Uterus (tissue), 4 donors: Measurements from ENCODE around the gene PIGP. TPM values are rescaled to one million over a fixed set of nuclear protein-coding genes. Genes with fewer than 3 reads are reported as not detected.
"Not testable (repeated sequence)": the region's sequence is repeated elsewhere in the genome, so short reads cannot be mapped to it uniquely, and the experiment has no call there.

Experiments
- DNase-seq, 2 donors: peaks; one replicate each; pipeline ENCODE4 v3.0.0-alpha.2; 2019 to 2020
- H3K27ac ChIP-seq, 2 donors: fragments of 200-600 bp; sonication (generic); 1 replicate in 1 of 2; 2 replicates in 1 of 2; pipeline ENCODE4 v1.5.1; 2016 to 2018
- H3K27me3 ChIP-seq, 2 donors: fragments of 200-600 bp; sonication (generic); one replicate each; pipeline ENCODE4 v1.5.1; 2018 to 2019; ENCODE audit warnings: control low read depth in 1 of 2
- H3K36me3 ChIP-seq, 2 donors: fragments of 200-600 bp; sonication (generic); one replicate each; pipeline ENCODE4 v1.5.1; 2019; ENCODE audit warnings: control low read depth in 1 of 2
- H3K4me1 ChIP-seq, 2 donors: fragments of 200-600 bp; sonication (generic); one replicate each; pipeline ENCODE4 v1.5.1; 2018 to 2019; ENCODE audit warnings: control low read depth in 1 of 2
- H3K4me3 ChIP-seq, 2 donors: fragments of 200-600 bp; sonication (generic); 1 replicate in 1 of 2; 2 replicates in 1 of 2; pipeline ENCODE4 v1.5.1; 2018 to 2019; ENCODE audit warnings: mild to moderate bottlenecking in 1 of 2
- H3K9me3 ChIP-seq, 2 donors: fragments of 200-600 bp; sonication (generic); one replicate each; pipeline ENCODE4 v1.5.1; 2019; ENCODE audit warnings: control low read depth in 1 of 2
- CTCF ChIP-seq, 4 experiments: fragments of 200-600 bp in 2 of 4; fragments of 450-650 bp in 2 of 4; sonication (generic) in 2 of 4; IDR thresholded peaks; one replicate each; pipeline ENCODE4 v1.5.1; 2016 to 2019; ENCODE audit warnings: antibody characterized with exemption in 4 of 4, mild to moderate bottlenecking in 2 of 4, moderate library complexity in 1 of 4
- POLR2A ChIP-seq, 2 donors: fragments of 450-650 bp; IDR thresholded peaks; one replicate each; pipeline ENCODE4 v1.6.1; 2016; ENCODE audit warnings: antibody characterized with exemption in 2 of 2, mild to moderate bottlenecking in 1 of 2, moderate library complexity in 1 of 2
- intact Hi-C: fragments of 100-400 bp; cut with DNase I; formaldehyde crosslinking; loops from one replicate; pipeline ENCODE4 v1.15.1; 2023; ENCODE audit warnings: low total_unique reads
- total RNA-seq, 4 donors: library from RNA; depleted of rRNA in 3 of 4; stranded (reverse); fragments of >200 nt in 3 of 4; gene quantifications; one replicate each; pipeline versions ENCODE4 v1.1.0 to v1.2.4, GENCODE V29; 2014 to 2023
- donor health status: DM: yes; HTN: yes; CAD: no.

Gene PIGP
- total RNA-seq, 4 donors from 2014 or later, result 1.8 to 20.1 (median 9.3) TPM

- TF ChIP-seq POLR2A (IDR thresholded peaks at IDR 0.05), result no peak
- no peak for DNase-seq
- H3K36me3 ChIP-seq, result no peaks in the 10 kb centered on the region
- H3K4me3 ChIP-seq, result no peak overlapping the region
- no peaks in the 10 kb centered on the region for H3K4me1 ChIP-seq
- no peaks in the 10 kb centered on the region for H3K9me3 ChIP-seq
- no peaks in the 10 kb centered on the region for H3K27me3 ChIP-seq
- intact Hi-C loops, result no loop called here
- no peak overlapping the region for H3K27ac ChIP-seq
Observed at GRCh38 chr21:37036177-37036576, 36.7 kb downstream of the PIGP start.

- DNase-seq, H3K36me3 ChIP-seq, intact Hi-C loops, H3K9me3 ChIP-seq, H3K4me3 ChIP-seq, H3K4me1 ChIP-seq, H3K27me3 ChIP-seq, H3K27ac ChIP-seq: not testable (repeated sequence)
Observed at GRCh38 chr21:37034394-37034793, 38.5 kb downstream of the PIGP start.

- H3K36me3 ChIP-seq, result no peaks in the 10 kb centered on the region
- no peaks in the 10 kb centered on the region for H3K4me1 ChIP-seq
- intact Hi-C loops, result no loop called here
- no peak for DNase-seq
- H3K27ac ChIP-seq, result no peak overlapping the region
- H3K9me3 ChIP-seq, result no peaks in the 10 kb centered on the region
- TF ChIP-seq POLR2A (IDR thresholded peaks at IDR 0.05) (no peak), CTCF (IDR thresholded peaks at IDR 0.05) (no peak)
- H3K27me3 ChIP-seq, result no peaks in the 10 kb centered on the region
- H3K4me3 ChIP-seq, result no peak overlapping the region
Observed at GRCh38 chr21:37032877-37033471, 39.9 kb downstream of the PIGP start.

- intact Hi-C loops, result no loop called here
- H3K4me3 ChIP-seq, result no peak overlapping the region
Observed at GRCh38 chr21:37032293-37032692, 40.6 kb downstream of the PIGP start.

GRCh38 chr21:37030864-37031263 is 42.0 kb downstream of the PIGP start:
- TF ChIP-seq POLR2A (IDR thresholded peaks at IDR 0.05) (no peak), CTCF (IDR thresholded peaks at IDR 0.05) (no peak)
- H3K4me3 ChIP-seq, result no peak overlapping the region
- no peaks in the 10 kb centered on the region for H3K4me1 ChIP-seq
- no peaks in the 10 kb centered on the region for H3K27me3 ChIP-seq
- no peak for DNase-seq
- intact Hi-C loops, result no loop called here
- H3K9me3 ChIP-seq, result no peaks in the 10 kb centered on the region
- H3K36me3 ChIP-seq, result no peaks in the 10 kb centered on the region
- H3K27ac ChIP-seq, result no peak overlapping the region

More at GRCh38 chr21:37032293-37032692, 40.6 kb downstream of the PIGP start:
- H3K36me3 ChIP-seq, result no peaks in the 10 kb centered on the region
- H3K27ac ChIP-seq, result no peak overlapping the region
- no peak for DNase-seq
- H3K4me1 ChIP-seq, result no peaks in the 10 kb centered on the region
- H3K27me3 ChIP-seq, result no peaks in the 10 kb centered on the region
- TF ChIP-seq CTCF (IDR thresholded peaks at IDR 0.05) (no peak), POLR2A (IDR thresholded peaks at IDR 0.05) (no peak)
- H3K9me3 ChIP-seq, result no peaks in the 10 kb centered on the region

- Histone ChIP-seq H3K4me1 (no peaks in the 10 kb centered on the region), H3K9me3 (no peaks in the 10 kb centered on the region), H3K4me3 (no peak overlapping the region), H3K36me3 (no peaks in the 10 kb centered on the region), H3K27ac (no peak overlapping the region), H3K27me3 (no peaks in the 10 kb centered on the region)
- no peak for DNase-seq
- intact Hi-C loops, result no loop called here
- TF ChIP-seq POLR2A (IDR thresholded peaks at IDR 0.05) (no peak), CTCF (IDR thresholded peaks at IDR 0.05) (no peak)
Observed at GRCh38 chr21:37028570-37028969, 44.3 kb downstream of the PIGP start.
